Smooth muscle cell (in vitro differentiated cells): ENCODE results near the gene CDK9. TPM values are rescaled to one million over a fixed set of nuclear protein-coding genes. Genes with fewer than 3 reads are reported as not detected.

Source experiments
- DNase-seq: peaks from one replicate; lab custom pipeline; 2025; ENCODE audit not compliant: unreplicated experiment; lab: John Stamatoyannopoulos, UW
- H2AFZ ChIP-seq: fragments of 200-600 bp; sonication (generic); 2 replicates; pipeline ENCODE4 v1.6.0; 2016; ENCODE audit warnings: antibody characterized with exemption, low read depth, mild to moderate bottlenecking
- H3F3A ChIP-seq: fragments of 200-600 bp; sonication (generic); 2 replicates; pipeline ENCODE4 v1.6.0; 2017; ENCODE audit warnings: antibody characterized with exemption, low read depth
- H3K27ac ChIP-seq: fragments of 200-600 bp; sonication (generic); 2 replicates; pipeline ENCODE4 v1.5.1; 2016; ENCODE audit warnings: low read depth, mild to moderate bottlenecking
- H3K27me3 ChIP-seq: fragments of 200-600 bp; sonication (generic); 2 replicates; pipeline ENCODE4 v1.6.1; 2016; ENCODE audit warnings: low read depth, mild to moderate bottlenecking
- H3K36me3 ChIP-seq: fragments of 200-600 bp; sonication (generic); 2 replicates; pipeline ENCODE4 v1.5.1; 2016; ENCODE audit warnings: low read depth
- H3K4me1 ChIP-seq: fragments of 200-600 bp; sonication (generic); 2 replicates; pipeline ENCODE4 v1.5.1; 2016; ENCODE audit warnings: low read depth
- H3K4me2 ChIP-seq: fragments of 200-600 bp; sonication (generic); 2 replicates; pipeline ENCODE4 v1.6.0; 2016; ENCODE audit warnings: mild to moderate bottlenecking
- H3K4me3 ChIP-seq: fragments of 200-600 bp; sonication (generic); 2 replicates; pipeline ENCODE4 v1.5.1; 2016; ENCODE audit warnings: mild to moderate bottlenecking
- H3K79me2 ChIP-seq: fragments of 200-600 bp; sonication (generic); 2 replicates; pipeline ENCODE4 v1.6.0; 2016; ENCODE audit warnings: low read depth, mild to moderate bottlenecking
- H3K9ac ChIP-seq: fragments of 200-600 bp; sonication (generic); 2 replicates; pipeline ENCODE4 v1.6.0; 2016; ENCODE audit warnings: low read depth
- H3K9me3 ChIP-seq: fragments of 200-600 bp; sonication (generic); replicated peaks from 2 replicates; pipeline ENCODE4 v1.5.1; 2016; ENCODE audit warnings: low read depth
- H4K20me1 ChIP-seq: fragments of 200-600 bp; sonication (generic); 2 replicates; pipeline ENCODE4 v1.6.0; 2016; ENCODE audit warnings: low read depth
- WGBS: methylation state at CpG from one replicate; pipeline ENCODE4 v1.1.7; 2016; ENCODE audit warnings: low lambda C conversion rate; 5-methylcytosine and 5-hydroxymethylcytosine counted together
- polyA plus RNA-seq: library from polyadenylated mRNA; unstranded; fragments of >200 nt; fragmentation: Nextera tagmentation; extraction: Ambion mirVana; gene quantifications from 2 replicates; pipeline ENCODE4 v1.2.1, GENCODE V29; 2016
- total RNA-seq: library from RNA; depleted of rRNA; stranded (reverse); fragments of >200 nt; gene quantifications from 2 replicates; pipeline ENCODE4 v1.2.3, GENCODE V29; 2014
- TF ChIP-seq, protein P1 (sequence below): fragments of 200-600 bp; sonication (generic); IDR thresholded peaks from 2 replicates; pipeline ENCODE4 v1.5.1; 2017; ENCODE audit warnings: borderline replicate concordance, mild to moderate bottlenecking, antibody characterized with exemption; ENCODE audit not compliant: insufficient read depth, poor library complexity, severe bottlenecking

CDK9 gene
- total and polyA plus RNA-seq, 2 experiments from 2014 or later, result 38.2 to 68.6 TPM

DNA sequence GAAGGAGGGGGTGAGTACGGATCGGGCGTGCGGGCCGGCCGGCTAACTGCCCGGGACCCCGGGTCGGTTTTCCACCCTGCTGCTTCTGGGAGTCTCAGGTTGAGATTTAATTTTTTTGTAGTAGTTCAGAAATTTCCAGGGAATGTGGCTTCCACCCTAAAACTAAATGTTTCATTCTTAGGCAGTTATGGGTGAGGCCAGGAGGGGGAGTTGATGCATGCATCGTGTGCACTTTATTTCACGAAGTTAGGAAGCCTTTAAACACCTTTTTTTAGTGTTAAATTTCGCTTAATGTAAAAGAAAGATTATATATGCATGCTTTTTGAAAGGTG is 905 bp downstream of the CDK9 start:
- H3K27me3 ChIP-seq, result no peaks in the 10 kb centered on the region
- H3K79me2 ChIP-seq, result peaks cover 45% of the 10 kb centered on the region
- peak overlapping the region; percentile 98 for H3K9ac ChIP-seq
- H3K9me3 ChIP-seq, result no peaks in the 10 kb centered on the region
- peak overlapping the region; percentile 97 for H3K27ac ChIP-seq
- TF ChIP-seq, protein P1, sequence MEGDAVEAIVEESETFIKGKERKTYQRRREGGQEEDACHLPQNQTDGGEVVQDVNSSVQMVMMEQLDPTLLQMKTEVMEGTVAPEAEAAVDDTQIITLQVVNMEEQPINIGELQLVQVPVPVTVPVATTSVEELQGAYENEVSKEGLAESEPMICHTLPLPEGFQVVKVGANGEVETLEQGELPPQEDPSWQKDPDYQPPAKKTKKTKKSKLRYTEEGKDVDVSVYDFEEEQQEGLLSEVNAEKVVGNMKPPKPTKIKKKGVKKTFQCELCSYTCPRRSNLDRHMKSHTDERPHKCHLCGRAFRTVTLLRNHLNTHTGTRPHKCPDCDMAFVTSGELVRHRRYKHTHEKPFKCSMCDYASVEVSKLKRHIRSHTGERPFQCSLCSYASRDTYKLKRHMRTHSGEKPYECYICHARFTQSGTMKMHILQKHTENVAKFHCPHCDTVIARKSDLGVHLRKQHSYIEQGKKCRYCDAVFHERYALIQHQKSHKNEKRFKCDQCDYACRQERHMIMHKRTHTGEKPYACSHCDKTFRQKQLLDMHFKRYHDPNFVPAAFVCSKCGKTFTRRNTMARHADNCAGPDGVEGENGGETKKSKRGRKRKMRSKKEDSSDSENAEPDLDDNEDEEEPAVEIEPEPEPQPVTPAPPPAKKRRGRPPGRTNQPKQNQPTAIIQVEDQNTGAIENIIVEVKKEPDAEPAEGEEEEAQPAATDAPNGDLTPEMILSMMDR, result peak; percentile 43
- H3K4me1 ChIP-seq, result peaks cover 8% of the 10 kb centered on the region
- peaks cover 57% of the 10 kb centered on the region for H4K20me1 ChIP-seq
- H2AFZ ChIP-seq, result no peak overlapping the region
- peaks cover 8% of the 10 kb centered on the region for H3F3A ChIP-seq
- peak overlapping the region; percentile 100 for H3K4me3 ChIP-seq
- under 1% methylated on average over 12 of the region's 12 CpGs for WGBS
- peaks cover 14% of the 10 kb centered on the region for H3K36me3 ChIP-seq
- peak overlapping the region; percentile 85 for H3K4me2 ChIP-seq
- no peak for DNase-seq

- no peaks in the 10 kb centered on the region for H3K9me3 ChIP-seq
- H4K20me1 ChIP-seq, result peaks cover 73% of the 10 kb centered on the region
- H2AFZ ChIP-seq, result no peak overlapping the region
- DNase-seq, result no peak
- peaks cover 8% of the 10 kb centered on the region for H3F3A ChIP-seq
- H3K4me2 ChIP-seq, result no peak overlapping the region
- H3K79me2 ChIP-seq, result peaks cover 45% of the 10 kb centered on the region
- TF ChIP-seq, protein P1, result no peak
- no peak overlapping the region for H3K9ac ChIP-seq
- H3K4me1 ChIP-seq, result peaks cover 8% of the 10 kb centered on the region
- H3K4me3 ChIP-seq, result no peak overlapping the region
- H3K36me3 ChIP-seq, result peaks cover 14% of the 10 kb centered on the region
- no peaks in the 10 kb centered on the region for H3K27me3 ChIP-seq
- 95% methylated on average over 26 of the region's 26 CpGs for WGBS
- no peak overlapping the region for H3K27ac ChIP-seq
Measured at GRCh38 chr9:127788337-127789011, 2.6 kb downstream of the CDK9 start.

GRCh38 chr9:127789179-127789578 is 3.3 kb downstream of the CDK9 start:
- Histone ChIP-seq H3K9me3 (no peaks in the 10 kb centered on the region), H3K4me1 (peaks cover 8% of the 10 kb centered on the region), H3K9ac (no peak overlapping the region), H4K20me1 (peaks cover 77% of the 10 kb centered on the region), H3K4me2 (no peak overlapping the region), H3F3A (peaks cover 8% of the 10 kb centered on the region), H3K4me3 (no peak overlapping the region), H3K27ac (no peak overlapping the region), H3K36me3 (peaks cover 14% of the 10 kb centered on the region), H2AFZ (no peak overlapping the region), H3K79me2 (peaks cover 45% of the 10 kb centered on the region), H3K27me3 (no peaks in the 10 kb centered on the region)
- WGBS, result 96% methylated on average over 25 of the region's 25 CpGs
- DNase-seq, result no peak
- TF ChIP-seq, protein P1, result no peak
